Brain microvascular endothelial cell (primary cell): ENCODE data around the gene UBXN11.

Experiments used
- DNase-seq: peaks from one replicate; pipeline ENCODE4 v3.0.0-alpha.2; 2020
- H3K27ac ChIP-seq: fragments of 250-450 bp; sonication (Bioruptor Pico); 2 replicates; pipeline ENCODE4 v1.5.1; 2020; ENCODE audit warnings: mild to moderate bottlenecking, moderate library complexity
- H3K27me3 ChIP-seq: fragments of 250-450 bp; sonication (Bioruptor Pico); replicated peaks from 2 replicates; pipeline ENCODE4 v1.5.1; 2020; ENCODE audit warnings: mild to moderate bottlenecking
- H3K36me3 ChIP-seq: fragments of 250-450 bp; sonication (Bioruptor Pico); replicated peaks from 2 replicates; pipeline ENCODE4 v1.5.1; 2020; ENCODE audit warnings: mild to moderate bottlenecking
- H3K4me3 ChIP-seq: 2 replicates; pipeline ENCODE4 v1.5.1; 2011; ENCODE audit warnings: low read depth, mild to moderate bottlenecking, control low read depth, low read length, moderate library complexity
- in situ Hi-C: cut with HindIII; loops from 2 replicates; pipeline ENCODE4 v1.10.0; 2017; ENCODE audit warnings: low sequenced_read_pairs, low pct_ligation_motif_present
- TF ChIP-seq, protein P1 (sequence below): IDR thresholded peaks from 2 replicates; pipeline ENCODE4 v1.5.1; 2011; ENCODE audit warnings: low read depth, mild to moderate bottlenecking, moderate library complexity, low read length, control low read depth, inconsistent platforms; ENCODE audit errors: missing control alignments

UBXN11 gene

GRCh38 chr1:26275580-26276431 is 30.6 kb downstream of the UBXN11 start:
- in situ Hi-C loops = no loop called here
- peaks cover 14% of the 10 kb centered on the region for H3K36me3 ChIP-seq
- DNase-seq = peak; percentile 89
- TF ChIP-seq, protein P1, sequence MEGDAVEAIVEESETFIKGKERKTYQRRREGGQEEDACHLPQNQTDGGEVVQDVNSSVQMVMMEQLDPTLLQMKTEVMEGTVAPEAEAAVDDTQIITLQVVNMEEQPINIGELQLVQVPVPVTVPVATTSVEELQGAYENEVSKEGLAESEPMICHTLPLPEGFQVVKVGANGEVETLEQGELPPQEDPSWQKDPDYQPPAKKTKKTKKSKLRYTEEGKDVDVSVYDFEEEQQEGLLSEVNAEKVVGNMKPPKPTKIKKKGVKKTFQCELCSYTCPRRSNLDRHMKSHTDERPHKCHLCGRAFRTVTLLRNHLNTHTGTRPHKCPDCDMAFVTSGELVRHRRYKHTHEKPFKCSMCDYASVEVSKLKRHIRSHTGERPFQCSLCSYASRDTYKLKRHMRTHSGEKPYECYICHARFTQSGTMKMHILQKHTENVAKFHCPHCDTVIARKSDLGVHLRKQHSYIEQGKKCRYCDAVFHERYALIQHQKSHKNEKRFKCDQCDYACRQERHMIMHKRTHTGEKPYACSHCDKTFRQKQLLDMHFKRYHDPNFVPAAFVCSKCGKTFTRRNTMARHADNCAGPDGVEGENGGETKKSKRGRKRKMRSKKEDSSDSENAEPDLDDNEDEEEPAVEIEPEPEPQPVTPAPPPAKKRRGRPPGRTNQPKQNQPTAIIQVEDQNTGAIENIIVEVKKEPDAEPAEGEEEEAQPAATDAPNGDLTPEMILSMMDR = peak; percentile 79
- peak overlapping the region; percentile 67 for H3K27ac ChIP-seq
- H3K4me3 ChIP-seq = no peak overlapping the region
- H3K27me3 ChIP-seq = no peaks in the 10 kb centered on the region

DNA sequence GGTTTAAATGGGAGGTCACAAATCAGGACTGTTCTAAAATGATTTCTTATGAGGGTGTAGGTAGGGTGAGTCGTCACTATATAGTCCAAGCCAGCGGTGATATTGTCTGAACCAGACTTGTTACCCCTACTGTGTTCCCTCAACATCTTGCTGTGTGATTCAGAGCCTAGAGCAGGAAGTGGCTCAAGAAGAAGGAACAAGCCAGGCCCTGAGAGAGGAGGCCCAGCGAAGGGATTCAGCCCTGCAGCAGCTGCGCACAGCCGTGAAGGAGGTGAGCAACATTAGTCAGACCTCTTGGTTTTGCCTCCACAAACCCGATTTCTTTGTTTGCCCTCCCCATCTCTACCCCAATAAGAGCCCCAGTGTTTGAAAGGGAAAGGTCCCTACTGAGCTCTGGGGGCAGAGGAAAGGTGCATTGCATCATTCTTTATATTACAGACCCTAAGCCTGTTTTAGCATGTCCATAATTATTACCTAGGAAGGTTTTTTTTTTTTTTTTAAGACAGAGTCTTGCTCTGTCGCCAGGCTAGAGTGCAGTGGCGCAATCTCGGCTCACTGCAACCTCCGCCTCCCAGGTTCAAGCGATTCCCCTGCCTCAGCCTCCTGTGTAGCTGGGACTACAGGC is 31.5 kb downstream of the UBXN11 start:
- no peak overlapping the region for H3K4me3 ChIP-seq
- peak; percentile 73 for DNase-seq
- H3K27me3 ChIP-seq = no peaks in the 10 kb centered on the region
- in situ Hi-C loops = no loop called here
- peak overlapping the region; percentile 67 for H3K27ac ChIP-seq
- TF ChIP-seq, protein P1 = no peak
- H3K36me3 ChIP-seq = peaks cover 16% of the 10 kb centered on the region

- H3K27me3 ChIP-seq = no peaks in the 10 kb centered on the region
- H3K36me3 ChIP-seq = peaks cover 25% of the 10 kb centered on the region
- H3K4me3 ChIP-seq = no peak overlapping the region
- H3K27ac ChIP-seq = no peak overlapping the region
- no peak for DNase-seq
- in situ Hi-C loops = no loop called here
- TF ChIP-seq, protein P1 = no peak
Observed at GRCh38 chr1:26269198-26269550, 37.3 kb downstream of the UBXN11 start.

- Histone ChIP-seq H3K27ac (no peak overlapping the region), H3K27me3 (no peaks in the 10 kb centered on the region), H3K4me3 (no peak overlapping the region), H3K36me3 (peaks cover 25% of the 10 kb centered on the region)
- in situ Hi-C loops = no loop called here
- DNase-seq = no peak
- TF ChIP-seq, protein P1 = no peak
Observed at GRCh38 chr1:26268290-26269197, 37.9 kb downstream of the UBXN11 start.

GRCh38 chr1:26265405-26265804 is 41.0 kb downstream of the UBXN11 start:
- Histone ChIP-seq H3K4me3 (no peak overlapping the region), H3K27me3 (no peaks in the 10 kb centered on the region), H3K27ac (no peak overlapping the region), H3K36me3 (peaks cover 31% of the 10 kb centered on the region)
- TF ChIP-seq, protein P1 = no peak
- in situ Hi-C loops = no loop called here
- no peak for DNase-seq
